Natural killer cell (primary cell): ENCODE results near the gene ATP2B1. TPM values are rescaled to one million over a fixed set of nuclear protein-coding genes. Genes with fewer than 3 reads are reported as not detected.

Experiments used
- ATAC-seq, 3 donors: fragments of 150-1000 bp in 2 of 3; fragments of 200-7000 bp in 1 of 3; cut with Tn5 transposase; 1 replicate in 1 of 3; 2 replicates in 2 of 3; pipeline ENCODE4 v1.10.0; 2021; ENCODE audit warnings: mild to moderate bottlenecking in 2 of 3, moderate library complexity in 2 of 3
- DNase-seq, 2 donors: peaks; one replicate each; pipeline versions ENCODE4 v3.0.0 to v3.0.0-alpha.2; 2013 to 2021; ENCODE audit warnings: mixed read lengths in 1 of 2
- H3K27ac ChIP-seq: one replicate; pipeline ENCODE4 v1.5.1; 2013; ENCODE audit warnings: mild to moderate bottlenecking, low read length
- H3K27me3 ChIP-seq: one replicate; pipeline ENCODE4 v1.6.1; 2013; ENCODE audit warnings: low read length; ENCODE audit not compliant: control insufficient read depth, insufficient read depth
- H3K36me3 ChIP-seq: one replicate; pipeline ENCODE4 v1.6.1; 2013; ENCODE audit warnings: low read length; ENCODE audit not compliant: control insufficient read depth, insufficient read depth
- H3K4me1 ChIP-seq: one replicate; pipeline ENCODE4 v1.6.1; 2013; ENCODE audit warnings: low read length; ENCODE audit not compliant: control insufficient read depth, insufficient read depth
- H3K4me3 ChIP-seq: one replicate; pipeline ENCODE4 v1.5.1; 2013; ENCODE audit warnings: low read length
- H3K9me3 ChIP-seq: one replicate; pipeline ENCODE4 v1.6.1; 2013; ENCODE audit warnings: low read length; ENCODE audit not compliant: control insufficient read depth, insufficient read depth
- H3K27ac Mint-ChIP-seq, 2 donors: one replicate each; pipeline ENCODE4 v1.8.0; 2022; ENCODE audit warnings: mild to moderate bottlenecking in 2 of 2, mixed read lengths in 2 of 2, moderate library complexity in 1 of 2
- H3K27me3 Mint-ChIP-seq, 2 donors: one replicate each; pipeline ENCODE4 v1.8.0; 2022; ENCODE audit warnings: low read depth in 2 of 2, mixed read lengths in 2 of 2
- H3K36me3 Mint-ChIP-seq: one replicate; pipeline ENCODE4 v1.8.0; 2022; ENCODE audit warnings: mixed read lengths
- H3K4me1 Mint-ChIP-seq, 2 donors: one replicate each; pipeline ENCODE4 v1.8.0; 2022; ENCODE audit warnings: mixed read lengths in 2 of 2
- H3K4me3 Mint-ChIP-seq: one replicate; pipeline ENCODE4 v1.8.0; 2022; ENCODE audit warnings: mild to moderate bottlenecking, moderate library complexity, mixed read lengths
- H3K9me3 Mint-ChIP-seq, 2 donors: one replicate each; pipeline ENCODE4 v1.8.0; 2022; ENCODE audit warnings: mixed read lengths in 2 of 2
- CTCF ChIP-seq: fragments of 200-600 bp; IDR thresholded peaks from one replicate; pipeline ENCODE4 v1.8.0; 2022; ENCODE audit warnings: antibody characterized with exemption
- WGBS: methylation state at CpG from one replicate; pipeline ENCODE4 v1.1.7; 2013; ENCODE audit warnings: missing lambda C conversion rate; ENCODE audit not compliant: insufficient coverage; 5-methylcytosine and 5-hydroxymethylcytosine counted together
- intact Hi-C: fragments of 100-400 bp; cut with micrococcal nuclease; formaldehyde crosslinking; loops from one replicate; pipeline ENCODE4 v1.14.2; 2022
- total RNA-seq, 4 donors: library from RNA; stranded (reverse); fragments of 120-200 nt in 1 of 4; gene quantifications; one replicate each; pipeline versions ENCODE4 v1.2.3 to v1.2.4, GENCODE V29; 2013 to 2022

The ATP2B1 gene
- total RNA-seq, 3 donors from 2014 or later (not counting 1 experiment from before 2014, with no cell fraction given): 87.8 to 97.6 (median 97.3) TPM

GRCh38 chr12:89706986-89707702 is 1.5 kb downstream of the ATP2B1 start:
- peaks cover 15% of the 10 kb centered on the region for H3K4me1 ChIP-seq
- H3K27ac ChIP-seq: peak overlapping the region; percentile 88
- no peaks in the 10 kb centered on the region for H3K36me3 ChIP-seq
- H3K4me1 Mint-ChIP-seq: peaks cover 48 to 59% of the 10 kb centered on the region in 2 donors
- no peaks in the 10 kb centered on the region for H3K9me3 Mint-ChIP-seq
- 27% methylated on average over 16 of the region's 17 CpGs for WGBS
- no peaks in the 10 kb centered on the region for H3K9me3 ChIP-seq
- no peaks in the 10 kb centered on the region for H3K27me3 ChIP-seq
- no peaks in the 10 kb centered on the region for H3K36me3 Mint-ChIP-seq
- intact Hi-C loops: loop anchor here (5.0 kb wide), 2 partner anchors 45 to 175 kb away; no protein-coding TSS in a partner anchor
- H3K27me3 Mint-ChIP-seq: no peaks in the 10 kb centered on the region
- peak overlapping the region; percentile 95 for H3K4me3 Mint-ChIP-seq
- ATAC-seq: no peak
- no peak for TF ChIP-seq CTCF
- peak in 1 of 2 donors; percentile 31 for DNase-seq
- H3K4me3 ChIP-seq: peak overlapping the region; percentile 93
- peak overlapping the region; percentile 86 to 96 for H3K27ac Mint-ChIP-seq

- DNase-seq: no peak
- no peaks in the 10 kb centered on the region for H3K36me3 ChIP-seq
- no peak for TF ChIP-seq CTCF
- no peak for ATAC-seq
- H3K4me3 ChIP-seq: peak overlapping the region; percentile 93
- H3K27ac ChIP-seq: no peak overlapping the region
- peaks cover 50 to 65% of the 10 kb centered on the region in 2 donors for H3K4me1 Mint-ChIP-seq
- peak overlapping the region; percentile 86 to 96 for H3K27ac Mint-ChIP-seq
- WGBS: 93% methylated on average over 7 of the region's 7 CpGs
- H3K27me3 Mint-ChIP-seq: no peaks in the 10 kb centered on the region
- intact Hi-C loops: loop anchor here (5.0 kb wide), 2 partner anchors 44 to 176 kb away; no protein-coding TSS in a partner anchor
- no peaks in the 10 kb centered on the region for H3K36me3 Mint-ChIP-seq
- no peaks in the 10 kb centered on the region for H3K9me3 Mint-ChIP-seq
- no peaks in the 10 kb centered on the region for H3K9me3 ChIP-seq
- H3K4me3 Mint-ChIP-seq: peak overlapping the region; percentile 95
- no peaks in the 10 kb centered on the region for H3K27me3 ChIP-seq
- peaks cover 15% of the 10 kb centered on the region for H3K4me1 ChIP-seq
These were observed 2.1 kb downstream of the ATP2B1 start for GRCh38 chr12:89706551-89706950.

GRCh38 chr12:89704457-89704856 is 4.2 kb downstream of the ATP2B1 start:
- DNase-seq (no peak), ATAC-seq (no peak)
- H3K4me3 Mint-ChIP-seq: no peak overlapping the region
- H3K36me3 Mint-ChIP-seq: no peaks in the 10 kb centered on the region
- peaks cover 11% of the 10 kb centered on the region for H3K4me1 ChIP-seq
- H3K27me3 Mint-ChIP-seq: no peaks in the 10 kb centered on the region
- H3K27me3 ChIP-seq: no peaks in the 10 kb centered on the region
- H3K27ac Mint-ChIP-seq: no peak overlapping the region
- no peak overlapping the region for H3K4me3 ChIP-seq
- no peaks in the 10 kb centered on the region for H3K36me3 ChIP-seq
- H3K4me1 Mint-ChIP-seq: peaks cover 58 to 69% of the 10 kb centered on the region in 2 donors
- intact Hi-C loops: no loop called here
- no peaks in the 10 kb centered on the region for H3K9me3 Mint-ChIP-seq
- H3K9me3 ChIP-seq: no peaks in the 10 kb centered on the region
- no peak for TF ChIP-seq CTCF
- WGBS: 91% methylated on average over 1 of the region's 1 CpG
- no peak overlapping the region for H3K27ac ChIP-seq
